Stimulated activated CD4-positive, alpha-beta T cell treated with anti-CD3 and anti-CD28 coated beads, Interleukin-15, amount 100 ng/mL, for 24 hours (primary cell): Measurements from ENCODE around the gene LPCAT1.
"Not testable (repeated sequence)": the region's sequence is repeated elsewhere in the genome, so short reads cannot be mapped to it uniquely, and the experiment has no call there.

Experiments
- DNase-seq: peaks from one replicate; pipeline ENCODE4 v3.0.0-alpha.2; 2020

Gene LPCAT1

GRCh38 chr5:1507961-1508658, 15.7 kb downstream of the LPCAT1 start:
- DNase-seq: no peak

- DNase-seq: no peak
Measured at GRCh38 chr5:1507457-1507856, 16.3 kb downstream of the LPCAT1 start.

GRCh38 chr5:1507014-1507375, 16.8 kb downstream of the LPCAT1 start:
- no peak for DNase-seq

GRCh38 chr5:1506242-1507013, 17.3 kb downstream of the LPCAT1 start:
- no peak for DNase-seq

- no peak for DNase-seq
Measured at GRCh38 chr5:1505506-1506241, 18.1 kb downstream of the LPCAT1 start.

- not testable (repeated sequence) for DNase-seq
Measured at GRCh38 chr5:1505089-1505488, 18.7 kb downstream of the LPCAT1 start.

- no peak for DNase-seq
Measured at GRCh38 chr5:1504617-1505016, 19.1 kb downstream of the LPCAT1 start.

GRCh38 chr5:1504069-1504595, 19.6 kb downstream of the LPCAT1 start:
- DNase-seq: no peak

- no peak for DNase-seq
Measured at GRCh38 chr5:1503241-1504068, 20.3 kb downstream of the LPCAT1 start.

GRCh38 chr5:1502737-1503120, 21.0 kb downstream of the LPCAT1 start:
- no peak for DNase-seq

GRCh38 chr5:1502046-1502736, 21.6 kb downstream of the LPCAT1 start:
- DNase-seq: peak; percentile 48

- DNase-seq: no peak
Measured at GRCh38 chr5:1501372-1502045, 22.3 kb downstream of the LPCAT1 start.

GRCh38 chr5:1500411-1501091, 23.2 kb downstream of the LPCAT1 start:
- DNase-seq: no peak

- no peak for DNase-seq
Measured at GRCh38 chr5:1499851-1500250, 23.9 kb downstream of the LPCAT1 start.

GRCh38 chr5:1498623-1499416, 24.9 kb downstream of the LPCAT1 start:
- no peak for DNase-seq

GRCh38 chr5:1497795-1498622, 25.8 kb downstream of the LPCAT1 start:
- no peak for DNase-seq

- DNase-seq: no peak
Measured at GRCh38 chr5:1497242-1497777, 26.4 kb downstream of the LPCAT1 start.

- DNase-seq: no peak
Measured at GRCh38 chr5:1495525-1495897, 28.2 kb downstream of the LPCAT1 start.
